Esophagus squamous epithelium (tissue), 4 donors: Measurements from ENCODE around the gene PKP3.

Source experiments
- CTCF ChIP-seq, 6 experiments: fragments of 450-650 bp in 4 of 6; fragments of 200-600 bp in 2 of 6; sonication (generic) in 2 of 6; IDR thresholded peaks; one replicate each; pipeline ENCODE4 v1.5.1; 2016 to 2019; ENCODE audit warnings: antibody characterized with exemption in 6 of 6, mild to moderate bottlenecking in 4 of 6, moderate library complexity in 4 of 6
- POLR2A ChIP-seq, 4 donors: fragments of 450-650 bp; IDR thresholded peaks; one replicate each; pipeline ENCODE4 v1.6.1; 2017; ENCODE audit warnings: antibody characterized with exemption in 4 of 4, mild to moderate bottlenecking in 4 of 4, moderate library complexity in 3 of 4

- TF ChIP-seq CTCF (IDR thresholded peaks at IDR 0.05) (no peak), POLR2A (IDR thresholded peaks at IDR 0.05) (no peak)
These were observed 31.2 kb upstream of the PKP3 start for GRCh38 chr11:362642-363442.
